DMS53 treated with DMSO at 0.1 percent for 48 hours (cell line): ENCODE measurements around the gene AKAP10.
"Not testable (repeated sequence)": the region's sequence is repeated elsewhere in the genome, so short reads cannot be mapped to it uniquely, and the experiment has no call there.

Experiments used
- DNase-seq: peaks from one replicate; lab custom pipeline; 2025; ENCODE audit not compliant: unreplicated experiment; lab: John Stamatoyannopoulos, UW

AKAP10 gene

GRCh38 chr17:19977293-19978208 lies at the start of gene AKAP10:
Gene AKAP10, minus strand, starts transcription at chr17:19977828. Its CDS starts 149 bp downstream, at chr17:19977679.
- DNase-seq, result peak; percentile 26

GRCh38 chr17:20026960-20027359 lies 49.3 kb upstream of the AKAP10 start:
- peak; percentile 5 for DNase-seq

- DNase-seq, result no peak
Observed at GRCh38 chr17:20022701-20023100, 45.1 kb upstream of the AKAP10 start.

- not testable (repeated sequence) for DNase-seq
Observed at GRCh38 chr17:20016475-20016992, 38.9 kb upstream of the AKAP10 start.

GRCh38 chr17:20012017-20012536 lies 34.4 kb upstream of the AKAP10 start:
- DNase-seq, result no peak

GRCh38 chr17:20010936-20011335 lies 33.3 kb upstream of the AKAP10 start:
- no peak for DNase-seq

- peak; percentile 59 for DNase-seq
Observed at GRCh38 chr17:20010099-20010863, 32.7 kb upstream of the AKAP10 start.

- peak; percentile 62 for DNase-seq
Observed at GRCh38 chr17:20009302-20010098, 31.9 kb upstream of the AKAP10 start, which contains the start of gene SPECC1. Gene SPECC1, plus strand, starts transcription at chr17:20009359. Its CDS starts 87,293 bp downstream, at chr17:20096652.

- no peak for DNase-seq
Observed at GRCh38 chr17:20009052-20009301, 31.3 kb upstream of the AKAP10 start.

GRCh38 chr17:20008242-20009051 lies 30.8 kb upstream of the AKAP10 start:
- DNase-seq, result peak; percentile 27

- no peak for DNase-seq
Observed at GRCh38 chr17:19996502-19996901, 18.9 kb upstream of the AKAP10 start.

- DNase-seq, result no peak
Observed at GRCh38 chr17:19996086-19996485, 18.5 kb upstream of the AKAP10 start.

GRCh38 chr17:19992803-19993713 lies 15.4 kb upstream of the AKAP10 start:
- DNase-seq, result peak; percentile 82

GRCh38 chr17:19991252-19991885 lies 13.7 kb upstream of the AKAP10 start:
- no peak for DNase-seq

GRCh38 chr17:19987897-19988296 lies 10.3 kb upstream of the AKAP10 start:
- DNase-seq, result no peak

GRCh38 chr17:19986941-19987861 lies 9.6 kb upstream of the AKAP10 start:
- no peak for DNase-seq
